Body of pancreas (tissue), 4 donors: ENCODE data around the gene PRRT3. TPM values are rescaled to one million over a fixed set of nuclear protein-coding genes. Genes with fewer than 3 reads are reported as not detected.

Experiments
- ATAC-seq: fragments of 150-250 bp; one replicate; pipeline ENCODE4 v1.9.1; 2016
- DNase-seq, 4 donors: peaks; one replicate each; pipeline ENCODE4 v3.0.0-alpha.2; 2019
- H3K27ac ChIP-seq, 4 donors: fragments of 200-600 bp; sonication (generic); 1 replicate in 3 of 4; 2 replicates in 1 of 4; pipeline versions ENCODE4 v1.5.1 to v1.6.1; 2016 to 2019; ENCODE audit warnings: mild to moderate bottlenecking in 1 of 4, mixed read lengths in 1 of 4, moderate library complexity in 1 of 4
- H3K27me3 ChIP-seq, 2 donors: fragments of 200-600 bp; sonication (generic); one replicate each; pipeline ENCODE4 v1.6.0; 2016; ENCODE audit warnings: mild to moderate bottlenecking in 1 of 2
- H3K36me3 ChIP-seq, 2 donors: fragments of 200-600 bp; sonication (generic); replicated peaks in 1 of 2; 2 replicates each; pipeline ENCODE4 v1.5.1; 2016; ENCODE audit warnings: low read depth in 2 of 2; ENCODE audit not compliant: insufficient read depth in 1 of 2
- H3K4me1 ChIP-seq: fragments of 200-600 bp; sonication (generic); one replicate; pipeline ENCODE4 v1.6.0; 2016
- H3K4me3 ChIP-seq, 2 donors: fragments of 200-600 bp; sonication (generic); 1 replicate in 1 of 2; 2 replicates in 1 of 2; pipeline ENCODE4 v1.5.1; 2016 to 2019
- H3K9me3 ChIP-seq, 3 donors: fragments of 200-600 bp; sonication (generic); 1 replicate in 2 of 3; 2 replicates in 1 of 3; pipeline ENCODE4 v1.5.1; 2016
- POLR2A ChIP-seq, 3 donors: fragments of 450-650 bp; IDR thresholded peaks; one replicate each; pipeline ENCODE4 v1.6.1; 2016; ENCODE audit warnings: antibody characterized with exemption in 3 of 3, mild to moderate bottlenecking in 2 of 3
- WGBS, 2 donors: methylation state at CpG; one replicate each; pipeline ENCODE4 v1.1.5; 2017; 5-methylcytosine and 5-hydroxymethylcytosine counted together
- intact Hi-C: fragments of 100-400 bp; cut with DNase I; formaldehyde crosslinking; loops from one replicate; pipeline ENCODE4 v1.15.1; 2023
- total RNA-seq, 2 donors: library from RNA; depleted of rRNA; stranded (reverse); fragments of >200 nt; gene quantifications; one replicate each; pipeline ENCODE4 v1.1.0, GENCODE V29; 2016
- TF ChIP-seq, protein P1 (sequence below), 7 experiments: fragments of 450-650 bp in 4 of 7; fragments of 200-600 bp in 3 of 7; sonication (generic) in 3 of 7; IDR thresholded peaks; one replicate each; pipeline ENCODE4 v1.5.1; 2016 to 2019; ENCODE audit warnings: antibody characterized with exemption in 7 of 7

PRRT3 gene
- total RNA-seq, 2 donors from 2014 or later: 3.9 to 4.3 TPM

DNA sequence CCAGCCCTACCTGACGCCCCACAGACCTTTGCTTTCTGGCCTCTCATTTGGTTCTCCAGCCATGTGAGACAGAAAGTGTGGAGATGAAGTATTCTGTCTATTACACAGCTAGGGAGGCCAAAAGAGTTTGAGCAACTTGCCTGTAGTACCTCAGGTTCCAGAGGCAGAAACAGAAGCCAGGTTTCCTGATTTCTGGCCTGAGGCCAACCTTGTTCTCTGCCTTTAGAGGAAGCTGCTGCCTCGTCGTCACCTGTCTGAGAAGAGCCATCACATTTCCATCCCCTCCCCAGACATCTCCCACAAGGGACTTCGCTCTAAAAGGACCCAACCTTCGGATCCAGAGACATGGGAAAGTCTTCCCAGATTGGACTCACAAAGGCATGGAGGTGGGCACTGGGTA is 45.7 kb downstream of the PRRT3 start:
- no peaks in the 10 kb centered on the region for H3K9me3 ChIP-seq
- TF ChIP-seq POLR2A (IDR thresholded peaks at IDR 0.05): no peak
- TF ChIP-seq, protein P1, sequence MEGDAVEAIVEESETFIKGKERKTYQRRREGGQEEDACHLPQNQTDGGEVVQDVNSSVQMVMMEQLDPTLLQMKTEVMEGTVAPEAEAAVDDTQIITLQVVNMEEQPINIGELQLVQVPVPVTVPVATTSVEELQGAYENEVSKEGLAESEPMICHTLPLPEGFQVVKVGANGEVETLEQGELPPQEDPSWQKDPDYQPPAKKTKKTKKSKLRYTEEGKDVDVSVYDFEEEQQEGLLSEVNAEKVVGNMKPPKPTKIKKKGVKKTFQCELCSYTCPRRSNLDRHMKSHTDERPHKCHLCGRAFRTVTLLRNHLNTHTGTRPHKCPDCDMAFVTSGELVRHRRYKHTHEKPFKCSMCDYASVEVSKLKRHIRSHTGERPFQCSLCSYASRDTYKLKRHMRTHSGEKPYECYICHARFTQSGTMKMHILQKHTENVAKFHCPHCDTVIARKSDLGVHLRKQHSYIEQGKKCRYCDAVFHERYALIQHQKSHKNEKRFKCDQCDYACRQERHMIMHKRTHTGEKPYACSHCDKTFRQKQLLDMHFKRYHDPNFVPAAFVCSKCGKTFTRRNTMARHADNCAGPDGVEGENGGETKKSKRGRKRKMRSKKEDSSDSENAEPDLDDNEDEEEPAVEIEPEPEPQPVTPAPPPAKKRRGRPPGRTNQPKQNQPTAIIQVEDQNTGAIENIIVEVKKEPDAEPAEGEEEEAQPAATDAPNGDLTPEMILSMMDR (IDR thresholded peaks at IDR 0.05): no peak
- no peaks in the 10 kb centered on the region for H3K27me3 ChIP-seq
- H3K36me3 ChIP-seq: no peaks in the 10 kb centered on the region
- H3K4me1 ChIP-seq: peaks cover 27% of the 10 kb centered on the region
- DNase-seq (no peak), ATAC-seq (no peak)
- WGBS, 2 donors: 88 to 91% methylated on average over 5 of the region's 5 CpGs
- no peak overlapping the region for H3K27ac ChIP-seq
- H3K4me3 ChIP-seq: no peak overlapping the region
- intact Hi-C loops: no loop called here

DNA sequence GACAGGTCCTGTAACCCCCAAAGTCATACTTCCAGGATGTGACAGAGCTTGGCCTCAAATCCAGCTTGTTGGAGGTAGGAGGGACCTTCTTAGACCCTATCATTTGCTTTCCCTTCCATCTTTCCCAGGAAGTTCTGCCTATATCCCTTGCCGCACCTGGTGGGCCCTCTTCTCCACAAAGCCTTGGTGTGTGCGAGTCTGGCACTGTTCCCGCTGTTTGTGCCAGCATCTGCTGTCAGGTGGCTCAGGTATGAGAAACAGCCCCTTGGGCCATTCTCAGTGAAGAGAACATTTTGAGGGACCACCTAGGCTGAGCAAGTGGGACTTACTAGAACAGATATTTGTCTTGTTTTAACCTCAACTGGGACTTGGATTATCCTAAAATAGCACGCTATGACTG is 48.3 kb downstream of the PRRT3 start:
- ATAC-seq (no peak), DNase-seq (peak in 3 of 4 donors; percentile 22 to 62 (median 39))
- no peak for TF ChIP-seq POLR2A (IDR thresholded peaks at IDR 0.05)
- TF ChIP-seq, protein P1 (IDR thresholded peaks at IDR 0.05): no peak
- no peak overlapping the region for H3K4me3 ChIP-seq
- no peaks in the 10 kb centered on the region for H3K27me3 ChIP-seq
- H3K9me3 ChIP-seq: no peaks in the 10 kb centered on the region
- H3K4me1 ChIP-seq: peaks cover 52% of the 10 kb centered on the region
- 58 to 67% methylated on average over 4 of the region's 4 CpGs for WGBS, 2 donors
- H3K36me3 ChIP-seq: no peaks in the 10 kb centered on the region
- intact Hi-C loops: no loop called here
- no peak overlapping the region for H3K27ac ChIP-seq

DNA sequence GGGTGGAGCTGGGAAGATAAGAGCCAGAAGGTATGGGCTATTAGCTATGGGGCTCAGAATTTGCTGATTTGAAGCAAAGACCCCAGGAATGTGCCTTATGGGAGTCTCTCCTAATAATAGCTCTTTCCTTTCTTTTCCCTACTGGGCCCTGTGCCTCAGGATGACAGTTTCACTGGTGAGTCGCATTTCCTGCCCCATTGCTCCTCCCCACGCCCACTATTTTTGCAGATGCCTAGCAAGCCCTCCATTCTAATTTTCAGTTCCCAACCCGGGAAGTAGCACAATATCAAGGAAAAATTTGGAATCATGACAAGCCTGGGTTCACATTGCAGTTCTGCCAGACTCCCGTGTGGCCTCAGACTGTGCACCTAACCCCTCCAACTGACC is 49.0 kb downstream of the PRRT3 start:
- ATAC-seq (no peak), DNase-seq (no peak)
- WGBS, 2 donors: 5 to 6% methylated on average over 4 of the region's 4 CpGs

DNA sequence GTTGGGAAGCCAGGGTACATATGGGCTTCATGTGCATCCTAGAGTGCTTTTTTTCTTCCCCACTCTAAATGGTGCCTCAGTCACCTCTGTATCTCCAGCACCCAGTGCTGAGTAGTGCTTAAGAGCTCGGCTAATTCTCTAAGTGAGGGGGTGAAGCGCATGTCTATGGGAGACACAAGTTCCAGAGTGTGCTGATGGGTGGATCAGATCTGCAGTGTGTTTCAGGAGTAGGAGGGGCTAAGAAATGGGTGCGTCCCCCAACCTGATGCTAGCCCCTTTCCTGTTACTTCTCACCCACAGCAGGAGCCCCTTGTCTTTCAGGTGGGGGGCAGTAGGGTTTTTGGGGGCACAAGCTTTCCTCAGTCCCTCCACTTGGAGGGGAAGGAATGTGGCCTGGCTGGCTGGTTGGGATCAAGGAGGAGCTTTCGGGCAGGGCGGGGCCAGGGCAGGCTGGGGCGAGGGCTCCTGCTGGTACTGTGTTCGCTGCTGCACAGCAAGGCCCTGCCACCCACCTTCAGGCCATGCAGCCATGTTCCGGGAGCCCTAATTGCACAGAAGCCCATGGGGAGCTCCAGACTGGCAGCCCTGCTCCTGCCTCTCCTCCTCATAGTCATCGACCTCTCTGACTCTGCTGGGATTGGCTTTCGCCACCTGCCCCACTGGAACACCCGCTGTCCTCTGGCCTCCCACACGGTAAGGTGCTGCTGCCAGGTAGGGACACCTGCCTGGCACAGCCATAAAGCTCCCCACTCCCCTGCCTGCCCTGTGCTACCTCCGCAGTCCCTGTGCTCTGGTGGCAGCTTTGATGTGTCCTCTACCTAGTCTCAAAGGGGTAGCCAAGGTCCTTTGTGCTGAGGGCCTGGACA is 49.6 kb downstream of the PRRT3 start, which contains the start of gene IL17RE:
IL17RE (plus strand) TSS at position 477 of the 866 bp plus-strand sequence; CDS start at position 562, 85 bp downstream.
- TF ChIP-seq, protein P1 (IDR thresholded peaks at IDR 0.05): no peak
- peak; percentile 28 to 72 (median 72) for TF ChIP-seq POLR2A (IDR thresholded peaks at IDR 0.05)
- 9 to 14% methylated on average over 6 to 13 of the region's 13 CpGs for WGBS, 2 donors
- DNase-seq (peak; percentile 63 to 76 (median 67)), ATAC-seq (peak; percentile 48)
- Histone ChIP-seq H3K27ac (peak within 1 kb of the TSS; percentile 58 to 73 (median 66)), H3K36me3 (no peaks in the 10 kb centered on the region), H3K4me3 (peak within 1 kb of the TSS in 1 of 2 donors; percentile 9), H3K4me1 (peaks cover 65% of the 10 kb centered on the region), H3K9me3 (no peaks in the 10 kb centered on the region), H3K27me3 (no peaks in the 10 kb centered on the region)
- intact Hi-C loops: no loop called here

More for the DNA sequence above, 49.0 kb downstream of the PRRT3 start:
- Histone ChIP-seq H3K4me1 (peaks cover 59% of the 10 kb centered on the region), H3K36me3 (no peaks in the 10 kb centered on the region), H3K27ac (peak overlapping the region; percentile 58 to 73 (median 66)), H3K27me3 (no peaks in the 10 kb centered on the region), H3K4me3 (peak overlapping the region in 1 of 2 donors; percentile 9), H3K9me3 (no peaks in the 10 kb centered on the region)
- no peak for TF ChIP-seq POLR2A (IDR thresholded peaks at IDR 0.05)
- TF ChIP-seq, protein P1 (IDR thresholded peaks at IDR 0.05): no peak
- intact Hi-C loops: no loop called here
